Effector memory CD8-positive, alpha-beta T cell (primary cell): ENCODE measurements around the gene FER1L5.

ENCODE experiments used
- ATAC-seq: fragments of 150-1000 bp; cut with Tn5 transposase; replicated peaks from 2 replicates; pipeline ENCODE4 v1.10.0; 2021; ENCODE audit warnings: mild to moderate bottlenecking, moderate library complexity
- DNase-seq, 3 experiments: peaks; one replicate each; pipeline ENCODE4 v3.0.0; 2021
- H3K27ac Mint-ChIP-seq, 2 donors: one replicate each; pipeline ENCODE4 v1.8.0; 2022; ENCODE audit warnings: mild to moderate bottlenecking in 2 of 2, mixed read lengths in 2 of 2, moderate library complexity in 2 of 2
- H3K27me3 Mint-ChIP-seq, 2 donors: one replicate each; pipeline ENCODE4 v1.8.0; 2022; ENCODE audit warnings: mixed read lengths in 2 of 2
- H3K36me3 Mint-ChIP-seq: one replicate; pipeline ENCODE4 v1.8.0; 2022; ENCODE audit warnings: mild to moderate bottlenecking, moderate library complexity, mixed read lengths; ENCODE audit not compliant: insufficient read depth
- H3K4me1 Mint-ChIP-seq, 2 donors: one replicate each; pipeline ENCODE4 v1.8.0; 2022; ENCODE audit warnings: low read depth in 2 of 2, mixed read lengths in 2 of 2
- H3K4me3 Mint-ChIP-seq, 2 donors: one replicate each; pipeline ENCODE4 v1.8.0; 2022; ENCODE audit warnings: mild to moderate bottlenecking in 2 of 2, mixed read lengths in 2 of 2, moderate library complexity in 2 of 2
- H3K9me3 Mint-ChIP-seq, 2 donors: one replicate each; pipeline ENCODE4 v1.8.0; 2022; ENCODE audit warnings: mixed read lengths in 2 of 2

Gene FER1L5

DNA sequence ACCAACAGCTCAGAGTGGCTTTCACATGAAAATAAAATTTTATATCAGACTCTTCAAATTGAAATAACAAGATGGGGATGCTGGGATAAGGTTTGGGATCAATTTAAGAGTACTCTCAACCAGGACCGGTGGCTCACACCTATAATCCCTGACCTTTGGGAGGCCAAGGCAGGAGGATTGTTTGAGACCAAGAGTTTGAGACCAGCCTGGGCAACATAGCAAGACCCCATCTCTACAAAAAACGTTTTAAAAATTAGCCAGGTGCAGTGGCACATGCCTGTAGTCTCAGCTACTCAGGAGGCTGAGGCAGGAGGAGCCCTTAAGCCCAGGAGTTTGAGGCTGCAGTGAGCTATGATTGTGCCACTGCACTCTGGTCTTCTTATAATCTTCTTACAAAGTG, 94.7 kb downstream of the FER1L5 start:
- H3K4me1 Mint-ChIP-seq, result peaks cover 33 to 39% of the 10 kb centered on the region in 2 donors
- H3K36me3 Mint-ChIP-seq, result peaks cover 24% of the 10 kb centered on the region
- H3K27me3 Mint-ChIP-seq, result no peaks in the 10 kb centered on the region
- ATAC-seq (no peak), DNase-seq (no peak)
- no peaks in the 10 kb centered on the region for H3K9me3 Mint-ChIP-seq
- H3K4me3 Mint-ChIP-seq, result peak overlapping the region in 1 of 2 donors; percentile 40
- peak overlapping the region in 1 of 2 donors; percentile 39 for H3K27ac Mint-ChIP-seq

DNA sequence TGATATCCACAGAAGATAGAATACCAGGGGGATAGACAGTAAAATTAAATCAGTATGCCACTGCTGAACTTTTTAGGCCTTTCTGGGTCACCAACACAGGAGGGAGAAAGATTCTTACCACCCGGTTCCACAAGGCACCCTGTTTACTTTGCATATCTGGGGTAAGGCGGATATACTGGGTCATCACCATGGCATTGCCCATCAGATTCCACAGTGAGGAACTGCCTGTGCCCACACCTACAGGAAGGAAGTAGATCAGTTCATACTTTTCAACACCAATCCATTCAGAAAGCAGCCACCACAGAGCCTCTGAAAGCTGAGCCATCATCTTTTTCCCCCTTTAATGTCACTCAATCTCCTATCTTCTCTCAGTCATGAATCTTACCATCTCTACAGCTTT, 95.3 kb downstream of the FER1L5 start:
- Mint-ChIP-seq H3K9me3 (no peaks in the 10 kb centered on the region), H3K4me3 (peak overlapping the region in 1 of 2 donors; percentile 35), H3K36me3 (peaks cover 20% of the 10 kb centered on the region), H3K27me3 (no peaks in the 10 kb centered on the region), H3K27ac (peak overlapping the region in 1 of 2 donors; percentile 39), H3K4me1 (peaks cover 33 to 39% of the 10 kb centered on the region in 2 donors)
- DNase-seq (peak in 2 of 3 experiments; percentile 39 to 48), ATAC-seq (peak; percentile 67)

DNA sequence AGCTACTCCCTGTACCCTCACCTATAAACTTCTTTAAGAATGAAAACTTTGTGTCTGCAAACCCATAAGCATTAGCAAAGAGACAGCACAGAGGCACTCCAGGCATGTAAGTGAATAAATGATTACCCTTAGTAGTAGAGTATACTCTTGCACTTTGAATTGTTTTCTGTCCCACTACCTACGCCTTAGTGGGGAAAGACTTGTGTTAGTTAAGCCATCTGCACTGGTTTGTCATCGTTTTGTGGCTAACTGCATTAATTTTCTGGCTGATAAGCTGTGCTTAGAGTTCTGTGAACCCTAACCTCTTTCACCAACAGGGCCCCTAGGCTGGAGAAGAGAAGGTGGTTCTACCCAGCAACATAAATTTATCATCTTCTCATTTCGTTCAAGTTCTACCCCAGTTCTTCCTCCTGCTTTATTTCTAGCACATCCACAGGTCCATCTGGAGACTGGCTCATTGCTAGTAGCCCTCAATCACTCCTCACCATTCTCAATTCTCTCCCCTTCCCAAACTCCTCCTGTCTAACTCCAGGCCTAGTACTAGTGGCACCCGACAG, 96.6 kb downstream of the FER1L5 start:
- Mint-ChIP-seq H3K9me3 (no peaks in the 10 kb centered on the region), H3K4me3 (peak overlapping the region; percentile 97 to 99), H3K4me1 (peaks cover 33 to 39% of the 10 kb centered on the region in 2 donors), H3K36me3 (peaks cover 11% of the 10 kb centered on the region), H3K27me3 (no peaks in the 10 kb centered on the region), H3K27ac (peak overlapping the region; percentile 93 to 99)
- ATAC-seq (no peak), DNase-seq (no peak)

DNA sequence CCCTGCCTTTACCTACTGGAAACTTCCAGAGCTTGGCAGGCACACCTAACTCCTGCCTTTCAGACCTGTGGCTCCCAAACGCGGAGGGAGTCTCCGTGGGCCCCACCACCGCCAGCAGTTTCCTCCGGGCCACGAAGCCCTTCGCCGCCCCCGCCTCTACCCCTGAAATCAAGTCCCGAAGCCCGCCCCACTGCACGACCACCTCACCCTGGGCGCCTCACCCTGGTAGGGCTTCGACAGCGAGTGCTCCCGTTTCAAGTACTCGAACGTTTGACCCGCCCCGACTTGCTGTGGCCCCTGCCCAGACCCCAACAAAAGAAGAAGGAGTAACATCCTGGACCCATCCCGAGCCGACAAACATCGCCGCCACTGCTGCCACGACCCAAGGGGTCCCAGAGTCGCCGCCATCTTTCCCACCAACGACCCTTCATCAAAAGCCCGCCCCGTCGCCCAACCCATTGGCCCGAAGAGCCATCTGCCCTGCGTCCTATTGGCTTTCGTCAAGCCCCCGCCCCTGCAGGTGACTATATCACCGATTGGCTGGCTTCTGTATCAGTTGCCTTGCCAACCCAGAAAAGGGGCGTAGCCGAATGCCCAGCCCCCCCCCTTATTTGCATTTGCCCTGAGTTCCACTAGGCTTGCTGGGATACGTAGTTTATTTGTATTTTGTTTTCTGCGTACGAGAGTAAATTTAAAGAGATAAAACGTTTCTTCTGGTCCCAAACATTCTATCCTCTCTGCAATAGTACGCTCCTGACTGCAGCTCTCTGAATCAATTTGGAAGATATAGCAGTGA, 97.3 kb downstream of the FER1L5 start, which contains the start of gene LMAN2L:
TSS of gene LMAN2L (minus strand) at position 432 of the 796 bp plus-strand sequence. CDS start at position 408, 24 bp downstream.
- H3K4me1 Mint-ChIP-seq, result peaks cover 31 to 35% of the 10 kb centered on the region in 2 donors
- H3K36me3 Mint-ChIP-seq, result peaks cover 11% of the 10 kb centered on the region
- peak within 1 kb of the TSS; percentile 97 to 99 for H3K4me3 Mint-ChIP-seq
- no peaks in the 10 kb centered on the region for H3K9me3 Mint-ChIP-seq
- DNase-seq, result peak; percentile 91 to 94 (median 92)
- H3K27me3 Mint-ChIP-seq, result no peaks in the 10 kb centered on the region
- peak; percentile 93 for ATAC-seq
- peak within 1 kb of the TSS; percentile 93 to 99 for H3K27ac Mint-ChIP-seq

DNA sequence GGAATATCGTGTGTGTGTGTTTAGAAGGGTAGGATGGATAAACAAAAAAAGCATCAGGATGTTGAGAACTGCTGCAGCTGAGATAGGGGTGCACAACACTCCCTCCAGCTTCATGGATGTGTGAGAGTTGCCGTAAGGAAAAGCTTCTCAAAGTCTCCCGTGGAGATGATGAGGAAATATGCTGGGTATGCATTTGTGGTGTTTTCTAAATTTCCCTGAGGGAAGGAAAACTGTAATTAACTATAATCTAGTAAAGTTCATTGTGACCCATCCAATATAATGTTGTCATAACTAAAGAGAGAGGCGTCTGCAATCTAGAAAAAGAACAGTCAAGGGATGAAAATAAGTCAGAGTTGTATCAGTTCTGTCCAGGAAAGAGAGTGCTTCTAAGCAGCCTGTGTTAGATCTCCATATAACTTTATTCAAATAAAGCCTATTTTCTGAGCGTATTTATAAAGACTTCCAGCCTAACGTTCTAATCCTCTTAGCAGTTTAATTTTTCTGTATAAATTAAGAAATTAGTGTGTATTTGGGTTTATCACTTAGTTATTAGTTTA, 104.6 kb downstream of the FER1L5 start:
- Mint-ChIP-seq H3K27me3 (no peaks in the 10 kb centered on the region), H3K27ac (no peak overlapping the region), H3K4me3 (no peak overlapping the region), H3K36me3 (no peaks in the 10 kb centered on the region), H3K4me1 (no peaks in the 10 kb centered on the region), H3K9me3 (no peaks in the 10 kb centered on the region)
- DNase-seq (no peak), ATAC-seq (no peak)

DNA sequence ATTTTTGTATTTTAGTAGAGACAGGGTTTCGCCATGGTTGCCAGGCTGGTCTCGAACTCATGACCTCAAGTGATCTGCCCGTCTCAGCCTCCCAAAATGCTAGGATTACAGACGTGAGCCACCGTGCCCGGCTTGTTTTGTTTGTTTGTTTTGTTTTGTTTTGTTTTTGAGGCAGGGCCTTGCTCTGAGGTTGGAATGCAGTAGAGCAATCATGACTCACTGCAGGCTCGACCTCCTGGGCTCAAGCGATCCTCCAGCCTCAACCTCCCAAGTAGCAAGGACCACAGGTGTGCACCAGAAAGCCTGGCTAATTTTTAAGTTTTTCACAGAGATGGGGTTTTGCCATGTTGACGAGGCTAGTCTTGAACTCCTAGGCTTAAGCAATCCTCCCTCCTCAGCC, 109.2 kb downstream of the FER1L5 start:
- H3K27me3 Mint-ChIP-seq, result no peaks in the 10 kb centered on the region
- no peaks in the 10 kb centered on the region for H3K9me3 Mint-ChIP-seq
- peak overlapping the region in 1 of 2 donors; percentile 68 for H3K27ac Mint-ChIP-seq
- DNase-seq, result no peak
- no peaks in the 10 kb centered on the region for H3K36me3 Mint-ChIP-seq
- no peak overlapping the region for H3K4me3 Mint-ChIP-seq
- ATAC-seq, result no peak
- no peaks in the 10 kb centered on the region for H3K4me1 Mint-ChIP-seq

DNA sequence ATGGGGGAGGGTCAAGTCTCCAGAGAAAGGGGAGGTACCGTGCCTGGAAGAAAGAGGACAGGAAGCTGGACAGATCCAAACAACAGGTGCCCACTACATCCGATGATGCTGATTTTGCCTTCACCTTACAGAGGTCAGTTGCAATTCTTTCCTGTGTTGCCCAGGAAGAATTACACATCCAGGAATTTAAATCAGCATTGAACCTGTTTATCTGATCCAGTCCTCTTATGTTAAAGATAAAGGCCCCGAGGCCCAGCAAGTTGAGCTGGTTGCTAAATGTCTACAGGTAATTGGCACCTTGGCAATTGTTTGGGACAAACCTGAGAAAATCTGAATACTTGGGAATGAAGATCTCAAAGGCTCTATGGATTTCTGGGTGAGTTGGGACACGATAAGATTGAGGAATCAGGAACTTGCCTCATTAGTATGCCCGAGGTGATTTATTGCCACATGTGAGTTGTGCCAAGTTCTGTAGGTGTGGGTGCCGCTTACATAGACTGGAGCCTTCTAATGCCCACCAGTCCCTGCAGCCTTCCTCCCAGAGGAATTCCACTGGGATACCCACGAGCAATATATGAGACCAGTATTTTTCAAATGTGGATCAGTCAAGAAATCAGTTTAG, 111.2 kb downstream of the FER1L5 start:
- no peaks in the 10 kb centered on the region for H3K4me1 Mint-ChIP-seq
- H3K36me3 Mint-ChIP-seq, result no peaks in the 10 kb centered on the region
- no peaks in the 10 kb centered on the region for H3K9me3 Mint-ChIP-seq
- DNase-seq, result no peak
- H3K27me3 Mint-ChIP-seq, result no peaks in the 10 kb centered on the region
- no peak overlapping the region for H3K4me3 Mint-ChIP-seq
- ATAC-seq, result no peak
- H3K27ac Mint-ChIP-seq, result no peak overlapping the region

DNA sequence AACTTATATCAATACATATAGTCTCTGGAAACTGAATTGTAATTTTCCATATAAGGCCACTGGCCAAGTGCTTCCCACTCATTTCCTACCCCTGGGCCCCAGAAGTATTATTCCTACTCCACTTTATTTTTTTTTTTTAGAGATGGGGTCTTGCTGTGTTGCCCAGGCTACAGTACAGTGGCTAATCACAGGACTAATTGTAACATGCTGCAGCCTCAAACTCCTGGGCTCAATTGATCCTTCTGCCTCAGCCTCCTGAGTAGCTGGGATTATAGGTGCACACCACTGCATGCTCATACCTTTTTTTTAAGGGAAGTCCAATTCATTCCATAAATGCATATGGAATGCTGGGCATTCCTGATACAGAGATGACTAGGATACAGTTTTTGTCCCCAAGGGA, 111.8 kb downstream of the FER1L5 start:
- Mint-ChIP-seq H3K9me3 (no peaks in the 10 kb centered on the region), H3K27ac (no peak overlapping the region), H3K4me1 (peaks cover 1 to 2% of the 10 kb centered on the region in 2 donors)

More for the DNA sequence above, 111.8 kb downstream of the FER1L5 start:
- ATAC-seq (no peak), DNase-seq (no peak)
- Mint-ChIP-seq H3K36me3 (no peaks in the 10 kb centered on the region), H3K27me3 (no peaks in the 10 kb centered on the region), H3K4me3 (no peak overlapping the region)
